Lung (tissue), 12 donors: Measurements from ENCODE around the gene CPLANE1. TPM values are rescaled to one million over a fixed set of nuclear protein-coding genes. Genes with fewer than 3 reads are reported as not detected.
"Not testable (repeated sequence)": the region's sequence is repeated elsewhere in the genome, so short reads cannot be mapped to it uniquely, and the experiment has no call there.

ENCODE experiments used
- ATAC-seq: fragments of 200-7000 bp; cut with Tn5 transposase; one replicate; pipeline ENCODE4 v1.9.1; 2020; ENCODE audit warnings: moderate number of reproducible peaks; ENCODE audit not compliant: insufficient read depth, low FRiP score
- DNase-seq, 3 donors: peaks; one replicate each; pipeline ENCODE4 v3.0.0-alpha.2; 2013 to 2017
- H3K27ac ChIP-seq, 2 donors: one replicate each; pipeline ENCODE4 v1.5.1; 2013; ENCODE audit warnings: mild to moderate bottlenecking in 2 of 2, moderate library complexity in 2 of 2, control low read depth in 1 of 2, inconsistent platforms in 1 of 2, low read depth in 1 of 2, low read length in 1 of 2
- H3K27me3 ChIP-seq, 3 donors: one replicate each; pipeline ENCODE4 v1.5.1; 2013; ENCODE audit warnings: low read length in 2 of 3; ENCODE audit not compliant: control insufficient read depth in 3 of 3, insufficient read depth in 3 of 3
- H3K36me3 ChIP-seq, 4 donors: one replicate each; pipeline ENCODE4 v1.5.1; 2013; ENCODE audit warnings: low read length in 4 of 4, mild to moderate bottlenecking in 1 of 4, moderate library complexity in 1 of 4; ENCODE audit not compliant: control insufficient read depth in 4 of 4, insufficient read depth in 4 of 4
- H3K4me1 ChIP-seq, 5 donors: one replicate each; pipeline ENCODE4 v1.5.1; 2013; ENCODE audit warnings: low read length in 5 of 5, mild to moderate bottlenecking in 2 of 5, moderate library complexity in 1 of 5; ENCODE audit not compliant: control insufficient read depth in 5 of 5, insufficient read depth in 5 of 5
- H3K4me3 ChIP-seq: one replicate; pipeline ENCODE4 v1.5.1; 2013; ENCODE audit warnings: mild to moderate bottlenecking, control low read depth, moderate library complexity
- H3K9ac ChIP-seq, 2 donors: one replicate each; pipeline ENCODE4 v1.5.1; 2013; ENCODE audit warnings: low read length in 2 of 2, control low read depth in 1 of 2; ENCODE audit not compliant: insufficient read depth in 1 of 2
- H3K9me3 ChIP-seq, 4 donors: one replicate each; pipeline ENCODE4 v1.5.1; 2013; ENCODE audit warnings: low read length in 3 of 4, mild to moderate bottlenecking in 1 of 4, moderate library complexity in 1 of 4; ENCODE audit not compliant: control insufficient read depth in 4 of 4, insufficient read depth in 3 of 4
- WGBS, 2 donors: extraction: QIAGEN DNeasy Blood & Tissue Kit; methylation state at CpG; one replicate each; pipeline ENCODE4 v1.1.7; 2013; 5-methylcytosine and 5-hydroxymethylcytosine counted together
- polyA plus RNA-seq, 2 donors: library from polyadenylated mRNA; stranded (reverse); fragments of 200-250 nt; gene quantifications; one replicate each; pipeline ENCODE4 v1.2.1, GENCODE V29; 2013
- total RNA-seq, 2 donors: library from RNA; depleted of rRNA in 1 of 2; stranded (reverse); fragments of >200 nt in 1 of 2; gene quantifications; one replicate each; pipeline ENCODE4 v1.2.1, GENCODE V29; 2014 to 2021
- TF ChIP-seq, protein P1 (sequence below): IDR thresholded peaks from 2 replicates; pipeline ENCODE4 v1.5.1; 2012; ENCODE audit warnings: mild to moderate bottlenecking; ENCODE audit errors: control extremely low read depth, extremely low read depth
- donor health status: control.
- donor health status: control.
- donor health status: Bipolar disorder and iron deficiency.
- donor health status: healthy.
- donor health status: DM: yes; HTN: yes; CAD: no.

Gene CPLANE1
- total and polyA plus RNA-seq, 4 donors: 2.5 to 66.4 (median 12.5) TPM

DNA sequence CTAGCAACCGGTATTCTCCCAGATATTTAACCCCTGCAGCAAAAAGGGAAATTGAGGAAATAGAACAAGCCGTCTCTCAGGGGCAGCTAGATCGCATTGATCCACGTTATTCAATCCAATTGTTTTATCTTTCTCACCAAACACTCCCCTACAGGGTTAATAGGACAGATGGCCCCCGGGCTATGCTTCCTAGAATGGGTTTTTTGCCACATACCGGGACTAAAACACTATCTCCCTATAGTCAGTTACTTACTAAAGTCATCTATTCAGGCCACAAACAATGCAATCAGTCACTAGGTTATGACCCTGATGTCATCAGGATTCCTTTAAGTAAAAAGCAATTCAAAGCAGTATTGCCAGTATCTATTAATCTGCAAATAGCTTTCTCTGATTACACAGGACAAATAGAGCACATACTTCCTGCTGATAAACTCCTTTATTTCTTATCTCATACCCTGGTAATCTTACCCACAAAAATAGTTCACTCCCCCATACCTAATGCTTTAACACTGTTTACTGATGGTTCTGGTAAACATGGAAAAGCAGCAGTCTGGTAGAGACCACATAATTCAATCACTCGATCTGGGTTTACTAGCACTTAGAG lies 159.0 kb downstream of the CPLANE1 start:
- no peak for DNase-seq
- WGBS, 2 donors: 65 to 81% methylated on average over 7 of the region's 7 CpGs

DNA sequence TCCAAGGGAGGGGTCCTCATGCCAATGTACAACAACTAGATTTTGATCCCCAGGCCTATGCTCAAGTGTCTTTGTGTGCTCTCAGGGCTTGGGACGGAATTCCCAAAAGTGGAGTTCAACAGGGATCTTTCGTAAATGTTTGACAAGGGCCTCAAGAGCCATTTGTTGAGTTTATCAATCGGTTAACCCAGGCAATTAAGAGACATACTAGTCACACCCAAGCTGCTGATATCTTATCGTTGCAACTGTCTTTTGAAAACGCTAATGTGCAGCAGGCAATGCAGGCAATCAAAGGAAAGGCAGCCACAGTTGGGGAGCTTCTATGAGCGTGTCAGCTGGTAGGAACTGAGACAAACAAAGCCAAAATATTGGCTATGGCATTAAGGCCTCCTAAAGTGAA lies 161.2 kb downstream of the CPLANE1 start:
- TF ChIP-seq, protein P1, sequence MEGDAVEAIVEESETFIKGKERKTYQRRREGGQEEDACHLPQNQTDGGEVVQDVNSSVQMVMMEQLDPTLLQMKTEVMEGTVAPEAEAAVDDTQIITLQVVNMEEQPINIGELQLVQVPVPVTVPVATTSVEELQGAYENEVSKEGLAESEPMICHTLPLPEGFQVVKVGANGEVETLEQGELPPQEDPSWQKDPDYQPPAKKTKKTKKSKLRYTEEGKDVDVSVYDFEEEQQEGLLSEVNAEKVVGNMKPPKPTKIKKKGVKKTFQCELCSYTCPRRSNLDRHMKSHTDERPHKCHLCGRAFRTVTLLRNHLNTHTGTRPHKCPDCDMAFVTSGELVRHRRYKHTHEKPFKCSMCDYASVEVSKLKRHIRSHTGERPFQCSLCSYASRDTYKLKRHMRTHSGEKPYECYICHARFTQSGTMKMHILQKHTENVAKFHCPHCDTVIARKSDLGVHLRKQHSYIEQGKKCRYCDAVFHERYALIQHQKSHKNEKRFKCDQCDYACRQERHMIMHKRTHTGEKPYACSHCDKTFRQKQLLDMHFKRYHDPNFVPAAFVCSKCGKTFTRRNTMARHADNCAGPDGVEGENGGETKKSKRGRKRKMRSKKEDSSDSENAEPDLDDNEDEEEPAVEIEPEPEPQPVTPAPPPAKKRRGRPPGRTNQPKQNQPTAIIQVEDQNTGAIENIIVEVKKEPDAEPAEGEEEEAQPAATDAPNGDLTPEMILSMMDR: no peak
- no peak overlapping the region for H3K4me3 ChIP-seq
- 79 to 85% methylated on average over 6 of the region's 6 CpGs for WGBS, 2 donors
- no peaks in the 10 kb centered on the region for H3K4me1 ChIP-seq
- DNase-seq (no peak), ATAC-seq (no peak)
- H3K27me3 ChIP-seq: no peaks in the 10 kb centered on the region
- H3K36me3 ChIP-seq: peaks cover 0 to 9% (median 3%) of the 10 kb centered on the region in 4 donors
- H3K27ac ChIP-seq: no peak overlapping the region
- no peak overlapping the region for H3K9ac ChIP-seq
- H3K9me3 ChIP-seq: peaks cover 0 to 8% (median 0%) of the 10 kb centered on the region in 4 donors

More for the DNA sequence above, 159.0 kb downstream of the CPLANE1 start:
- Histone ChIP-seq H3K36me3 (peaks cover 0 to 5% (median under 1%) of the 10 kb centered on the region in 4 donors), H3K4me3 (no peak overlapping the region), H3K27ac (no peak overlapping the region), H3K27me3 (no peaks in the 10 kb centered on the region), H3K9me3 (peaks cover 0 to 8% (median 0%) of the 10 kb centered on the region in 4 donors), H3K4me1 (no peaks in the 10 kb centered on the region), H3K9ac (no peak overlapping the region)
- TF ChIP-seq, protein P1: no peak
- no peak for ATAC-seq

DNA sequence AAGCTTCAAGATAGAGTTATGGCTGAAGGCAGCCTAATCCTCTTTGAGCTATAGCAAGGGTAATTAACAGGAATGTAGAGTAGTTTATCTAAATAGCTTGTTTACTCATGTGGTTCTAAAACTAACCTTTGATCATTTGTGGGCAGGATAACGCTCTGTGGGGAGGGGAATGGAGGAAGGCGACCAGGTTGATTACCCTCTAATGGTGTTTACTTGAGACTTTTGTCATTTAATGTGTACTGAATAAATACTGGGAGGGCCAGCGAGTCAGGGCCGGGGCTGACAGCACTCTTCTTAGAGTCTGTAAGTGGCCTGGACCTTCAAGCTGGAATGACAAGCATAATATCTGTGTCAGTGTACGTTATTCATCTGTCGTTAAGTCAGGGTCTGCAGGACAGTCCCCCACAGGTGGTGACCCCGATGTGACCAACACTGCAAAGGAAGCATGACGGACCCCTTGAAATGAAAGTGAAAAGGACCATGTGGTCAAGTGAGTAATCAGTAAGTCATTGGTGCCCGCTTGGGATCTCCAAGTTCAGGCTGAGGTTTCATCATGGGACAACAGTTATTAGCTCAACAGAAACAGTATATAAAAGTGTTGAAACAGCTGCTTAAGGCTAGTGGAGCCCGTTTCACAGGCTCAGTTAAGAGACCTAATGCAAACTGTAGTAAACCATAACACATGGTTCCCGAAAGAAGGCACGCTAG lies 162.6 kb downstream of the CPLANE1 start:
- Histone ChIP-seq H3K27ac (no peak overlapping the region), H3K9ac (no peak overlapping the region), H3K4me1 (no peaks in the 10 kb centered on the region), H3K4me3 (no peak overlapping the region), H3K36me3 (peaks cover 0 to 9% (median 2%) of the 10 kb centered on the region in 4 donors), H3K9me3 (peaks cover 0 to 8% (median 0%) of the 10 kb centered on the region in 4 donors), H3K27me3 (no peaks in the 10 kb centered on the region)
- DNase-seq (no peak), ATAC-seq (no peak)
- TF ChIP-seq, protein P1: no peak
- 84 to 87% methylated on average over 12 of the region's 12 CpGs for WGBS, 2 donors

DNA sequence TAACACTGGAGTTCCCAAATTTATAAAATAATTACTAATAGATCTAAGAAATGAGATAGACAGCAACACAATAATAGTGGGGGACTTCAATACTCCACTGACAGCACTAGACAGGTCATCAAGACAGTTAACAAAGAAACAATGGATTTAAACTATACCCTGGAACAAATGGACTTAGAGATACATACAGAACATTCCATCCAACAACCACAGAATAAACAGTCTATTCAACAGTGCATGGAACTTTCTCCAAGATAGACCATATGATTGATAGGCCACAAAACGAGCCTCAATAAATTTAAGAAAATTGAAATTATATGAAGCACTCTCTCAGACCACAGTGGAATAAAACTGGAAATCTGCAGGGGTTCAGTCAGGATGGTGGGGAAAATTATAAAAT lies 163.2 kb downstream of the CPLANE1 start:
- H3K9me3 ChIP-seq, ATAC-seq, DNase-seq, H3K27me3 ChIP-seq, H3K9ac ChIP-seq, H3K36me3 ChIP-seq, H3K27ac ChIP-seq, H3K4me3 ChIP-seq, H3K4me1 ChIP-seq: not testable (repeated sequence)
- WGBS, 2 donors: 83 to 87% methylated on average over 1 of the region's 1 CpG

DNA sequence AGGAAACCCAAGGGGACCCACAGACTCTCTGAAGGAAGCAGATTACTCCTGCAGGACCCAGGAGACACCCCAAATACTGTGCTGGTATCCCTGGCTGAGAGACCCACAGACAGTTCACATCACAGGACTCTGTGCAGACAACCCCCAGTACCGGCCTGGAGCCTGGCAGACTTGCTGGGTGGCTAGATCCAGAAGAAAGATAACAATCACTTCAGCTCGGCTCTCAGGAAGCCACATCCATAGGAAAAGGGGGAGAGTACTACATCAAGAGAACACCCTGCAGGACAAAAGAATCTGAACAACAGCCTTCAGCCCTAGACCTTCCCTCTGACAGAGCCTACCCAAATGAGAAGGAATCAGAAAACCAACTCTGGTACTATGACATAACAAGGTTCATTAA lies 166.2 kb downstream of the CPLANE1 start:
- H3K27me3 ChIP-seq, H3K4me1 ChIP-seq, H3K9me3 ChIP-seq, ATAC-seq, H3K4me3 ChIP-seq, DNase-seq, H3K27ac ChIP-seq, H3K9ac ChIP-seq: not testable (repeated sequence)
- peaks cover 3 to 13% (median 5%) of the 10 kb centered on the region in 4 donors for H3K36me3 ChIP-seq
- 51 to 62% methylated on average over 2 of the region's 2 CpGs for WGBS, 2 donors
